ENCODE data around the gene MED15.

DNA sequence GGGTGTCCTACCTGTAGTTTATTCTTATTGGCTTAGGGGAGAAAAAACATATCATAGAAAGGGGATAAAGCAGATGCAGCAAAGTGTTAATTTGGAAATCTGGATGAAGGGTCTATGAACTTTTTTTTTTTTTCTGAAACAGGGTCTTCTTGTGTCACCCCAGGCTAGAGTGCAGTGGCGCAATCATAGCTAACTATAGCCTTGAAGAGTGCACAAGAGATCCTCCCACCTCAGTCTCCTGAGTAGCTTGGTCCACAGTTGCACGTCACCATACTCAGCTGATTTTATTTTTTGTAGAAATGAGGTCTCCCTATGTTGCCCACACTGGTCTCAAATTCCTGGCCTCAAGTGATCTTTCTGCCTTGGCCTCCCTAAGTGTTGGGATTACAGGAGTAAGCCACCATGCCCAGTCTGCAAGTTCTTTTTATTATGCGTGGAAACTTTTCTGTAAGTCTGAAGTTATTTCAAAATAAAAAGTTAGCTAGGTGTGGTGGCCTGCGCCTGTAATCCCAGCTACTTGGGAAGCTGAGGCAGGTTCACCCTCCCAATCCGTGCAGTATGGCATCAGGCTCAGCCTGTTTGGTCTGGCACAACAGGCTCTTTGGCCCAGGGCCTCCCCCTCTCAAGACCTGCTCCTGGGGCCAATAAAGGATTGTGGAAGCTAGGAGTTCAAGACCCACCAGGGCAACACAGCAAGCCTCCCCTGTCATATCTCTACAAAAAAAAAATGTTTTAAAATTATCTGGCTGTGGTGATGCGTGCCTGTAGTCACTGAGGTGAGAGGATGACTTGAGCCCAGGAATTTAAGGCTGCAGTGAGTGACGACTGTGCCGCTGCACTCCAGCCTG, 111.9 kb downstream of the MED15 start:
- TF ChIP-seq, protein P1, sequence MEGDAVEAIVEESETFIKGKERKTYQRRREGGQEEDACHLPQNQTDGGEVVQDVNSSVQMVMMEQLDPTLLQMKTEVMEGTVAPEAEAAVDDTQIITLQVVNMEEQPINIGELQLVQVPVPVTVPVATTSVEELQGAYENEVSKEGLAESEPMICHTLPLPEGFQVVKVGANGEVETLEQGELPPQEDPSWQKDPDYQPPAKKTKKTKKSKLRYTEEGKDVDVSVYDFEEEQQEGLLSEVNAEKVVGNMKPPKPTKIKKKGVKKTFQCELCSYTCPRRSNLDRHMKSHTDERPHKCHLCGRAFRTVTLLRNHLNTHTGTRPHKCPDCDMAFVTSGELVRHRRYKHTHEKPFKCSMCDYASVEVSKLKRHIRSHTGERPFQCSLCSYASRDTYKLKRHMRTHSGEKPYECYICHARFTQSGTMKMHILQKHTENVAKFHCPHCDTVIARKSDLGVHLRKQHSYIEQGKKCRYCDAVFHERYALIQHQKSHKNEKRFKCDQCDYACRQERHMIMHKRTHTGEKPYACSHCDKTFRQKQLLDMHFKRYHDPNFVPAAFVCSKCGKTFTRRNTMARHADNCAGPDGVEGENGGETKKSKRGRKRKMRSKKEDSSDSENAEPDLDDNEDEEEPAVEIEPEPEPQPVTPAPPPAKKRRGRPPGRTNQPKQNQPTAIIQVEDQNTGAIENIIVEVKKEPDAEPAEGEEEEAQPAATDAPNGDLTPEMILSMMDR (conservative IDR thresholded peaks at IDR 0.05; ENCODE audit: low read length), result no peak
- TF ChIP-seq EZH2phosphoT487 (IDR thresholded peaks at IDR 0.05; ENCODE audit: borderline replicate concordance), result no peak
